CD14-positive monocyte (primary cell): ENCODE data around the gene PAK5. TPM values are rescaled to one million over a fixed set of nuclear protein-coding genes. Genes with fewer than 3 reads are reported as not detected.

ENCODE experiments used
- DNase-seq, 3 donors: peaks; one replicate each; pipeline ENCODE4 v3.0.0-alpha.2; 2011 to 2022
- H2AFZ ChIP-seq: 2 replicates; pipeline ENCODE4 v1.6.0; 2012; ENCODE audit warnings: mild to moderate bottlenecking, low read depth, low read length, inconsistent platforms; ENCODE audit not compliant: insufficient read depth, poor library complexity, severe bottlenecking
- H3K27ac ChIP-seq, 2 donors: 1 replicate in 1 of 2; 2 replicates in 1 of 2; pipeline ENCODE4 v1.5.1; 2012 to 2013; ENCODE audit warnings: low read length in 2 of 2, control low read depth in 1 of 2, inconsistent platforms in 1 of 2, low read depth in 1 of 2, mild to moderate bottlenecking in 1 of 2
- H3K27me3 ChIP-seq, 2 donors: one replicate each; pipeline versions ENCODE4 v1.6.0 to v1.6.1; 2011 to 2013; ENCODE audit warnings: low read length in 2 of 2; ENCODE audit not compliant: control insufficient read depth in 2 of 2, insufficient read depth in 2 of 2
- H3K36me3 ChIP-seq, 2 donors: replicated peaks in 1 of 2; 1 replicate in 1 of 2; 2 replicates in 1 of 2; pipeline versions ENCODE4 v1.5.1 to v1.6.1; 2012 to 2013; ENCODE audit warnings: low read length in 2 of 2, control low read depth in 1 of 2, inconsistent platforms in 1 of 2, mild to moderate bottlenecking in 1 of 2; ENCODE audit not compliant: insufficient read depth in 2 of 2, control insufficient read depth in 1 of 2
- H3K4me1 ChIP-seq, 2 donors: 1 replicate in 1 of 2; 2 replicates in 1 of 2; pipeline versions ENCODE4 v1.5.1 to v1.6.1; 2012 to 2013; ENCODE audit warnings: low read length in 2 of 2, control low read depth in 1 of 2, inconsistent platforms in 1 of 2, mild to moderate bottlenecking in 1 of 2, moderate library complexity in 1 of 2; ENCODE audit not compliant: insufficient read depth in 2 of 2, control insufficient read depth in 1 of 2
- H3K4me2 ChIP-seq: replicated peaks from 2 replicates; pipeline ENCODE3; 2012; ENCODE audit warnings: low read length, moderate library complexity, mild to moderate bottlenecking; ENCODE audit not compliant: poor library complexity, severe bottlenecking; ENCODE audit errors: extremely low read depth
- H3K4me3 ChIP-seq, 3 experiments: fragments of 200-600 bp in 1 of 3; sonication (generic) in 1 of 3; replicated peaks in 1 of 3; 1 replicate in 2 of 3; 2 replicates in 1 of 3; pipeline ENCODE4 v1.5.1; 2011 to 2013; ENCODE audit warnings: low read length in 3 of 3, mild to moderate bottlenecking in 3 of 3, control low read depth in 2 of 3, low read depth in 2 of 3, inconsistent platforms in 1 of 3, moderate library complexity in 1 of 3
- H3K79me2 ChIP-seq: 2 replicates; pipeline ENCODE4 v1.6.0; 2012; ENCODE audit warnings: mild to moderate bottlenecking, control low read depth, inconsistent platforms, low read length, moderate library complexity; ENCODE audit not compliant: insufficient read depth
- H3K9ac ChIP-seq: 2 replicates; pipeline ENCODE4 v1.6.0; 2017; ENCODE audit warnings: low read length, mild to moderate bottlenecking; ENCODE audit not compliant: insufficient read depth, poor library complexity, severe bottlenecking
- H3K9me3 ChIP-seq, 2 donors: replicated peaks in 1 of 2; 1 replicate in 1 of 2; 2 replicates in 1 of 2; pipeline versions ENCODE4 v1.5.1 to v1.6.1; 2012 to 2013; ENCODE audit warnings: low read length in 2 of 2, control low read depth in 1 of 2; ENCODE audit not compliant: control insufficient read depth in 1 of 2, insufficient read depth in 1 of 2
- H4K20me1 ChIP-seq: 2 replicates; pipeline ENCODE4 v1.6.0; 2012; ENCODE audit warnings: mild to moderate bottlenecking, low read length, control low read depth, moderate library complexity; ENCODE audit not compliant: insufficient read depth
- H3K27ac Mint-ChIP-seq, 7 donors: one replicate each; pipeline ENCODE4 v1.8.0; 2020; ENCODE audit warnings: mild to moderate bottlenecking in 7 of 7, mixed read lengths in 7 of 7, moderate library complexity in 6 of 7, inconsistent platforms in 2 of 7
- H3K27me3 Mint-ChIP-seq, 3 donors: one replicate each; pipeline ENCODE4 v1.8.0; 2021 to 2022; ENCODE audit warnings: low read depth in 3 of 3, mild to moderate bottlenecking in 3 of 3, mixed read lengths in 3 of 3, moderate library complexity in 3 of 3, inconsistent platforms in 1 of 3
- H3K36me3 Mint-ChIP-seq, 2 donors: one replicate each; pipeline ENCODE4 v1.8.0; 2020; ENCODE audit warnings: mixed read lengths in 2 of 2, inconsistent platforms in 1 of 2, mild to moderate bottlenecking in 1 of 2
- H3K4me1 Mint-ChIP-seq: one replicate; pipeline ENCODE4 v1.8.0; 2020; ENCODE audit warnings: mild to moderate bottlenecking, mixed read lengths
- H3K4me3 Mint-ChIP-seq, 2 donors: one replicate each; pipeline ENCODE4 v1.8.0; 2020; ENCODE audit warnings: mild to moderate bottlenecking in 2 of 2, mixed read lengths in 2 of 2, moderate library complexity in 1 of 2
- H3K9me3 Mint-ChIP-seq, 7 donors: one replicate each; pipeline ENCODE4 v1.8.0; 2020 to 2022; ENCODE audit warnings: mixed read lengths in 7 of 7, mild to moderate bottlenecking in 6 of 7, moderate library complexity in 6 of 7, inconsistent platforms in 2 of 7
- CTCF ChIP-seq: fragments of 200-600 bp; IDR thresholded peaks from one replicate; pipeline ENCODE4 v1.8.0; 2022; ENCODE audit warnings: antibody characterized with exemption, mild to moderate bottlenecking
- WGBS: methylation state at CpG from one replicate; pipeline ENCODE4 v1.1.5; 2013; ENCODE audit warnings: missing lambda C conversion rate; ENCODE audit not compliant: insufficient coverage; 5-methylcytosine and 5-hydroxymethylcytosine counted together
- intact Hi-C, 2 donors: fragments of 100-400 bp; cut with micrococcal nuclease; formaldehyde crosslinking; loops; one replicate each; pipeline versions ENCODE4 v1.15.0 to v1.15.1; 2023
- polyA plus RNA-seq, 3 donors: library from polyadenylated mRNA; depleted of rRNA in 1 of 3; unstranded in 2 of 3; stranded (reverse) in 1 of 3; fragments of 300-500 nt in 2 of 3; fragments of >200 nt in 1 of 3; fragmentation: Illumina TruSeq in 2 of 3; gene quantifications; 1 replicate in 2 of 3; 2 replicates in 1 of 3; pipeline ENCODE4 v1.2.3, GENCODE V29; 2012 to 2021

The PAK5 gene
- polyA plus RNA-seq, 3 donors, result not detected

GRCh38 chr20:9629831-9630230 is 209.0 kb downstream of the PAK5 start:
- Histone ChIP-seq H3K36me3 (no peaks in the 10 kb centered on the region), H3K27ac (no peak overlapping the region), H3K79me2 (no peaks in the 10 kb centered on the region), H3K27me3 (peaks cover 11 to 12% of the 10 kb centered on the region in 2 donors), H3K4me3 (no peak overlapping the region), H3K9me3 (no peaks in the 10 kb centered on the region), H3K4me2 (no peak overlapping the region), H4K20me1 (no peaks in the 10 kb centered on the region), H3K9ac (no peak overlapping the region), H3K4me1 (peaks cover 12 to 13% of the 10 kb centered on the region in 2 donors), H2AFZ (no peak overlapping the region)
- DNase-seq, result no peak
- intact Hi-C loops, result loop anchor here in 1 of 2 donors (10.0 kb wide), 1 partner anchor 1915 kb away; no protein-coding TSS in a partner anchor
- Mint-ChIP-seq H3K27me3 (peaks cover 5 to 24% (median 16%) of the 10 kb centered on the region in 3 donors), H3K4me3 (peak overlapping the region in 1 of 2 donors; percentile 22), H3K4me1 (peaks cover 17% of the 10 kb centered on the region), H3K27ac (no peak overlapping the region), H3K9me3 (peaks cover 0 to 4% (median 0%) of the 10 kb centered on the region in 7 donors), H3K36me3 (no peaks in the 10 kb centered on the region)
- TF ChIP-seq CTCF, result no peak
- 3% methylated on average over 5 of the region's 5 CpGs for WGBS

GRCh38 chr20:9628589-9628988 is 210.3 kb downstream of the PAK5 start:
- H3K36me3 Mint-ChIP-seq, result no peaks in the 10 kb centered on the region
- no peak overlapping the region for H3K27ac ChIP-seq
- no peak for DNase-seq
- no peaks in the 10 kb centered on the region for H3K36me3 ChIP-seq
- no peaks in the 10 kb centered on the region for H4K20me1 ChIP-seq
- no peak overlapping the region for H3K27ac Mint-ChIP-seq
- no peak overlapping the region for H3K9ac ChIP-seq
- H3K27me3 ChIP-seq, result peaks cover 10 to 12% of the 10 kb centered on the region in 2 donors
- peaks cover 17% of the 10 kb centered on the region for H3K4me1 Mint-ChIP-seq
- WGBS, result no CpG with 5 or more reads among the region's 2 CpGs
- H3K4me3 Mint-ChIP-seq, result peak overlapping the region in 1 of 2 donors; percentile 32
- H3K79me2 ChIP-seq, result no peaks in the 10 kb centered on the region
- H3K27me3 Mint-ChIP-seq, result peaks cover 7 to 23% (median 17%) of the 10 kb centered on the region in 3 donors
- intact Hi-C loops, result loop anchor here in 1 of 2 donors (10.0 kb wide), 1 partner anchor 1916 kb away; no protein-coding TSS in a partner anchor
- no peaks in the 10 kb centered on the region for H3K9me3 ChIP-seq
- peaks cover 12 to 13% of the 10 kb centered on the region in 2 donors for H3K4me1 ChIP-seq
- H2AFZ ChIP-seq, result no peak overlapping the region
- no peak for TF ChIP-seq CTCF
- H3K9me3 Mint-ChIP-seq, result peaks cover 0 to 4% (median 0%) of the 10 kb centered on the region in 7 donors
- H3K4me3 ChIP-seq, result no peak overlapping the region
- no peak overlapping the region for H3K4me2 ChIP-seq
